Activated CD4-positive, alpha-beta T cell treated with anti-CD3 and anti-CD28 coated beads, Interleukin-2, amount 50 U/mL, for 48 hours (primary cell): ENCODE results near the gene SPART.
"Not testable (repeated sequence)": the region's sequence is repeated elsewhere in the genome, so short reads cannot be mapped to it uniquely, and the experiment has no call there.

Experiments used
- DNase-seq, 2 experiments: peaks; one replicate each; pipeline ENCODE4 v3.0.0-alpha.2; 2020

SPART gene

DNA sequence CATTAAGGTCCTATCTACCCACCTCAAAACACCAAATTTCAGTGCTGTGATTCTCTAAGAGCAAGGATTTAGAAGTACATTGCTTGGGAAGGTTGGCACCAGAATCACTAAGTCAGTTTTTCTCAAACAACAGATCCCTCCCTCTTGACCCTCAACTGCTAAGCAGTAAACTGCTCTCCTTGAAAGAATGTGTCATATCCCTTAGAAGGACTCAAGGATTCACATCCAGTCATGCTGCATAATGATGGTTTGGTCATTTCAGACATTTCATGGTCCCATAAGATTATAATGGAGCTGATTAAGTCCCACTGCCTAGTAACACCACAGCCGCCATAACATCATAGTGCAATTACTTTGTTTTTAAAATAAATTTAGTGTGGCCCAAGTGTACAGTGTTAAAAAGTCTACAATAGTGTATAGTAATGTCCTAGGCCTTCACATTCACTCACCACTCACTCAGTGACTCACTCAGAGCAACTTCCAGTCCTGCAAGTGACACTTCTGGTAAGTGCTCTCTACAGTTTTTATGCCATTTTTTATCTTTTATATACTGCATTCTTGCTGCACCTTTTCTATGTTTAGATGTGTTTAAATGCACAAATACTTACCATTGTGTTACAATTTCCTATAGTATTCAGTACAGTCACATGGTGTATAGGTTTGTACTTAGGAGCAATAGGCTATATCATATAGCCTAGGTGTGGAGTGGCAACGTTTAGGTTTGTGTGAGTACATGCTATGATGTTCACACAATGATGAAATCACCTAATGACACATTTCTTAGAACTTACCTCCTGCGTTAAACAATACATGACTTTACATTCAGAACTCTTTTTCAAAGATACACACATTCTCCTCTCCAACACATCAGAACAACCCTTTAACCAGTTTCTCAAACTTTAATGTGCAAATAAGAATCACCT is 32.9 kb downstream of the SPART start:
- no peak for DNase-seq

DNA sequence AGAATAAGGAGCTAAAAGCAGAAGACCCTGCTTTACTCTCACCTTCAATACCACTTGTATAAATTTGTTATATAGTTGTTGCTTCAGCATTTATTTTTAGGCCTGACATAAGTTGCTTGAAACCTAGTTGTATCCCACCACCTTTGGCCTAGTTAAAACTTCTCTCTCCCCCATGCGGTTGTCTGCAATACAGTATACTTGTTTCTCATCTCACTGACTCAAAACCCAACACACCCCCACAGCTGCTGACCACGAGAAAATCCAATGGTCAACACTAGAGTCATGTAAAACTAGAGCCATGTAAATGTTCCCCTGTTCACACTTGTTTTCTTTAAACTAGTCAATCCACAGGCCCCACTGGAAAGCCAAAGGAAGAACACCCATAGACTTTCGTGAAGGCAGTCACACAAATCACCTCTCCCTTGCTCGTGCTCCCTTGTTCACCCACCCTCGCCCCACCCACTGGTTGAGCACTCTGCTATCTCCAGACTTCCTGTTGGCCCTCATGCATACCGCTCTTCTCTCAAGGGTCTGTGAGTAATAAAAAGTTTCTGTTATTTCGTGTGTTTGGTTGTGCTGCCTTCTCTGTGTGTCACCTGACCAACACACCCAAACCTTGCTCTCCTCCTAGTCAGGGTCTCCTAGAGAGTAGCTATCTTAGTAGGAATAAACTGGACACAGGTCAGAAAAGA is 35.6 kb downstream of the SPART start:
- no peak for DNase-seq

DNA sequence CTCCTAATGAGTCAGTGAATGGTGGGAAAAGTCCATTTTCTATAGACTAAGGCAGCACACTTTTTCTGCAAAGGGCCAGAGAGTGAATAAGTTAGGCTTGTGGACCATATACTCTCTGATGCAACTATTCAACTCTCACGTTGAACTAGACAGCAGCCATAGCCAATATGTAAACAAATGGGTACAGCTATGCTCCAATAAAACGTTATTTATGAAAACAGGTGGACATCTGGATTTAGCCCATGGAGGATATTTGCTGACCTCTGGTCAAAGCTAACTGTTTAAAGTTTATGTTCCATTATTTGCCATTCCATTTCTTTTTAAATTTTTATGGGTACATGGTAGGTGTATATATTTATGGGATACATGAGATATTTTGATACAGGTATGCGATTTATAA is 43.9 kb downstream of the SPART start:
- no peak for DNase-seq

DNA sequence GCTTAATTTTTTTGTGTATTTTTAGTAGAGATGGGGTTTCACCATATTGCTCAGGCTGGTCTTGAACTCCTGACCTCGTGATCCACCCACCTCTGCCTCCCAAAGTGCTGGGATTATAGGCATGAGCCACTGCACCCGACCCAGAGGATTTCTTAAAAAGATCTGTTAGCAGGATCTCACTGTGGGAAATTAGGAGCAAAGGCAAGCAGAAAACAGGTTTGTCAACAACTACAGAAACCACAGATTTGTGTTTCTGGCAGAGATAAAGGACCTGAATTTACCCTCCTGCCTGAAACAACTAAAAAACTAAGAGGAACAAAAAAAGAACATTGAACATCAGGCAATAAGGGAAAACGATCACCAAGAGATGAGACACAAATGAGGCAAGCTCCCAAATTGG is 46.7 kb downstream of the SPART start:
- not testable (repeated sequence) for DNase-seq

DNA sequence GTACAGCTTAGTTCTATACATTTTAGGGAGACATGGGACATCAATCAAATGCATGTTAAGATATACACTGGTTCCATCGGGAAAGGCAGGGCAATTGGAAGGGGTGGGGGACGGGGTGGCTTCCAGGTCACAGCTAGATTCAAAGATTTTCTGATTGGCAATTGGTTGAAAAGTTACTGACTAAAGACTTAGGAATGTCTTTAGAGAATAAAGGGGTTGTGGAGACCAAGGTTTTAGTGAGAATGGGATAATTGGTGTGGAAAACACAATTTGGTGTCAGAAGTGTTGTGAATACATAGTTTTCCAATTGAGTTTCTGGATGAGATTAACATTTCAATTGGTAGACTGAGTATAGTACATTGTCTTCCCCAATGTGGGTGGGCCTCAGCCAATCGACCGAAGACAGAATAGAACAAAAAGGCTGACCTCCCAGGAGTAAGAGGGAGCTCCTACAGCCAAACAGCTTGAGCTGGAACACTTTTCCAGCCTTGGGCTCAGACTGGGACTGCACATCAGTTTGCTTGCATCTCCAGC is 47.6 kb downstream of the SPART start:
- DNase-seq = no peak

DNA sequence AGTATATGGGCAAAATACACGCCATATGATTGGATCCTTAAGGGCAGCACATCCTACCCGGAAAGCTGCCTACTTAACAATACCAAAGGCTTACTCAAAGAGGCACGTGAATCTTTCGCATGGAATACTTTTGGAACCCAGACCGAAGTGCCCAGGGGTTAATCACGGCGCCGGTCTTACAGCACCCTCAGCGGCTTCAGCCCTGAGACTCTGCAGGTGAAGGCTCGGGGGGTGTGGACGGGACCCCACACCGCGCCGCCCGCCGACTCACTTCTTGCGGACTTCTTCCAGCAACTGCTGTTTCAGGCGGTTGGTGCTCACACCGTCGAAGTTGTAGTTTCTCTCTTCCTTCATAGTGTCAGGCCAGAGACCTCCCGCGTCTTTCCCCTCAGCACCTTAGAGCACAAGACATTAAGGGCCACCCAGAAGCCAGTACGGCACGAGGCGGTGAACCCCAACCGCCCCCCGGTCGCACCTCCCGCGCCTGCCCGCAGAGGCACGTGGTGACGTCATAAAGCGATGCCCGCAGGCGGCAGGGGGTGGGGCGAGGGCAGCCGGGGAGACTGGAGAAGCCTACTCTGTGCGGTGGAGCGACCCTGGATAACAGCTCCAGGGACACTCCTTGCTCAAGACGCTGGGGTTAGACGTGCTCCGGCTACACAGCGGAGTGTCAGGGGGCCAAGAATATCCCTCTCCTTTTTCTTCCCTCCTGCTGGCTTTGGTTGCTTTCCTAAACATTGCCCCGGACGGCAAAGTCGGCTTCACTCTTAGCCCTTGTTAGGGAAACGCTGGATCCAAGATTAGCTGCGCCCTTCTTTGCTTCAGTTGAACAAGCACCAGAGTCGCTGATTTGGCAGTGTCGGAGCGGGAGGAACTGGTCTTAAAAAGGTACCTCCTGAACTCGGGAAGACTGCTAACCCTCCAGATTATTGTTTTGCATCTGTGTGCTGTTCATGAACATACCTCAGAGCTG is 48.5 kb downstream of the SPART start, which contains the start of gene CCDC169:
CCDC169 (minus strand) TSS at position 449 of the 973 bp plus-strand sequence; CDS start at position 354, 95 bp downstream.
- peak; percentile 67 to 73 for DNase-seq

DNA sequence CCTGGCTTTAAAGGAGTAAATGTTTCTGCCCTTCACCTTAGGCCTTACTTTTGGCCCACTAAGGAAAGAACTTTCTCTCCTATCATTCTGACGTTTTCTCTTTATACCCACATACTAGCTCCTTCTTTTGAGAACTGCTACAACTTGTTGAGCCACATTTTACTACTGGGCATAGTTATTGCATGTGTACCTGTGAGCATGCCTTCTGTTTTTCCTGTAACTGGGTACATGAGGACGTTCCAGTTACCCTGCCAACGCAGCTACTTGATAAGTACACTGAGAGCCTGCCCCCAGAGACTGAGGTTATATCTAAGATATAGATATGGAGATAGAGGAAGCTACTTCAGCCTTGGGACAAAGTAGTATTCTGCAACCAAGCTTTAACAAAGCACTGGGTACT is 52.1 kb downstream of the SPART start:
- DNase-seq = no peak

DNA sequence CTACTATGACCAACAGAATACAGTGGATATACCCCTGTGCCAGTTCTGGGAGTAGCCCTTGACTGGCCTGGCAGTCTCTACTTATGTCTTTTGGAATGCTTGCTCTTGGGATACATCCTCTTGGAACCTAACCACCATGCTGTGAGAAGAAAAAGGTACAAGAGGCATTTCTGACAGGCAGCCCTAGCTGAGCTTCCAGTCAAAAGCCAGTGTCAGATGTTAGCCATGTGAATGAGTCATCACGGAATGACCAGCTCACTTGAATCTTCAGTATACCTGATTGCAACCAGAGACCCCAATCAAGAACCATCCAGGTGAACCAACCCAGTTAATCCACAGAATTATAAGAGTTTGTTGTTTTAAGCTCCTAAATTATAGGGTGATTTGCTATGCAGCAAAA is 52.7 kb downstream of the SPART start:
- DNase-seq = no peak

DNA sequence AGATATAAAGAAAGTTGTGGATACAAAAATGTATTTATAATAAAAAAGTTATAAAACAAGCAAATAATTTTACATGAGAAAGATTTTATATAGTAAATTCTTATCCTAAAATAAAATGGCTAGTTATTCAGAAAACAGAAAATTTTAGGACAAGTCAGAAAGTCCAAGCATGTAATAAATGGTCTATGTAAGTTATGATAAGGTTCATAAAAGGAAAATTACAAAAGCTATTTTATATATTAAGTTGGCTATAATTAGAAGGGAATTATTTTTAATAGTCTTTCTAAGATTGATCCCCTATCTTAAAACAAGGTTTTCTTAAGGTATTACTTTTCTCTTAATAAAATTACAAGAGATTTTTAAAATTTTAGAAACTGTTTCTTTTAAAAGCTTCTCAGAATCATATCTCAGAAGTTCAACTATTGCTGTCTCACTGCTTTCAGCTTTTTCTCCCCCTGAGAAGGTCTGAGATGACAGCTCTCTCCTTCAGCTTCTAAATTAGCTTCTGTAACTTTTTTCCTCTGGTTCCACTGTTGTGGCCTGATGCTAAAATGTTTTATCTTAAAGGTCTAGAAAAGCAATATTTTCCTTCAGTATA is 57.3 kb downstream of the SPART start:
- no peak for DNase-seq

DNA sequence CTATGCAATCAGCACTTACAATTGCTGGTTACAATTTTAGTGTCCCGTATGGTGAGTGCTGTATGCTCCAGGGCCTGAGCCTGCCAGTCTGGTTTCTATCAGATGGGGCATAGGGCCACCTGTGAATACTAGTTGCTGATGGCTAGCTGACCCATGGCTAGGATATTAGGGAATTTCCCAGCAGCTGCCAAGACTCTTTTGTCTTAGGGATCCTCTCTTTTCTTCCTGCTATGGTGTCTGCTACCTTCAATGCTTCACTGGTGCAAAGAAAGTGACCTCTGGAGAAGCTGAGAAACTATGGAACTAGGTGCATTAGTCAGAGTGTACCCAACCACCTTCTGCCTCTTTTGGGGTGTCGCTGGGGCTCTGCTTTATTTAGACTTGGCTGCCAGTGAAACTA is 60.2 kb downstream of the SPART start:
- DNase-seq = no peak

DNA sequence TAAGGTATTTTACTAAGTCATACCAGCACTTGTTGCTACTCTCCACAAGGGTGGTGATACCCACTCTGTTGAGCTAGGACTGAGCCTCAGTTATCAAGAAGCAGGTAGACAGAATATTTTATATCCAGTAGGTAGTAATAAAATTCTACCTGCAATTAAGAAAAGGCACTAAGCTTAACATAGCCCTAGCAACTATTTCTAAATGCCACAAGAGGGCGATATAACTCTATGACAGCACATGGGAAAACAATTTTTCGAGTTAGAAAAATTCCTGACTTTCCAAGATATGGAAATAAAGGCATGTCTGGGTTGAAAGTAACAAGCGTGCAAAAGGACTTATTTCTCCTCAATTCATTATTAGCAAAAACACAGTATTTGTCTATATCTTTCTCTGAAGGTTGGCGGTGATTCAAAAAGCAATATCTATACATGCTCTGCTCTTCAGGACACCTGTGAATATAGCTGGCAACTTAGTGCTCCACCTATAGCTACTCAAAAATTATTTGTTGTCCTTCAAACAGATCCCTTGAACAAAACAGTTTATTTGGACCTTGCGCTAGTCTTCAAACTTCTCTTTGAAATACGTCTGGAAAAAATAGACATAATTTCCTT is 63.3 kb downstream of the SPART start:
- DNase-seq = no peak

DNA sequence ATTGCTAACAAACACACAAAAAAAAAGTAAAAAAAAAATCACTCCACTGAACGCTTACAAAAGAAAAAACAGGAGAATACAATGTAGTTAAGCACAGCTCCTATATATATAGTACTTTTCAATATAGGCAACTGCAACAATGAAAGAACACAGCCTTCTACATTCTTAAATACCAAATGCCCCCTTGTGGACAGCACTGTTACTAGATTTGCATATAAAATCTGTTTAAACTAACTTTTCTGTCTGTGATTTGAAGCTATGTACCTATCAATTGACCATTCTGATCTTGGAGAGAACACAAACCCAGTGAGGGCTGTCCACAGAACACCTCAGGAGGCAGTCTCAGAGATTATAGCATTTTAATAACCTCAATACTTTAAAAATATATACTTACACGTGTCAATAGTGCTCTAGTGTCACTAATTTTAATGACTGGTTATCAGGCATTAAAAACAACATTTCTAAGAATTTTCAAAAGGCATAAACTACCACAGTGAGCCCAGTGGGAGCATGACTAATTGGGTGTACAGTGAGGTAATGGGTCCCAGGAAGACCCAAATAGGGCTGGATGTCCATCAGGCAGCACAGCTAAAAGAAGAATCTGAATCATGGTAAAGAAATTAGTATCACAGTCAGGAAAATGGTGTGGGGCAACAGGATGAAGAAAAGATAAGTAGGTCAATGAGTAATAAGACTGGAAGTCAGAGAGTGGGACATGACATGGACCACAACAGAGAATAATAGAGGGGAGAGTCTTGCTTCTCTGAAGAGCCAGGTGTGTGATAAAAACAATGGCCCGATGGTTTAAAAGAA is 70.8 kb downstream of the SPART start:
- DNase-seq = no peak

DNA sequence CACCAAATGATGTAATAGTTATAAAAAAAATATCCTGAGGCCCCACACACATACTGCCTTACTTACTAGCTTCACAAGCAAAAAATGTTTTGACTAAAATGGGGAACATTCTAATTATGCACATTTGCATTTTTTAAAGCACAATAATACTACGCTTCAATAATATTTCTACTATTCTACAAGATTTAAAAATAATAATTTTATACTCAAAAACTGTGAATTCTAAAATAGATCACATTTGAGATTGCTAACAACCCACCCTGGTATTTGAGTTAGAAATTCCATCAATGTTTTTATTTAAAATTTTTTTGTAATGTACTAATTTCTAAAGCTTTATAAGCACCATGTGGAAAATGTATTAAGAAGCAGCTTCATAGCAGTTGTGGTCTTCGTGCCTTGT is 72.8 kb downstream of the SPART start:
- DNase-seq = no peak

DNA sequence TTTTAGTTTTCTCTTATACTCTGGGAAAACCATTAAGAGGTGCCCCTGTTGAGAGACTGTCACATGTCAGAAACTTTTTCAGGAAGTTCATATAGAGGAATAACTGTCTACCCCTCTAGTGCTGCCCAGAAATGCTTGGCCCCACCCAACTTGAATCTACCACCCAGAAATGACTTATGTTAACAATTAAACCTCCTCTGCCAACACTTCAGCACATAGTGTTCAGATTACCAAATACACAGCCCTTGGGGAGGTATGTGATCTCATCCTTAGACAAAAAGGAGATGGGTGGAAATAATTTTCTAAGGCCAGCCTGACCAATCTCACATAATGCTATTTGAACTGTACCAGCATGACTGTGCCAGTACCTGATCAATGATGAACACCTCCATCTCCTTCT is 84.2 kb downstream of the SPART start:
- DNase-seq = no peak

DNA sequence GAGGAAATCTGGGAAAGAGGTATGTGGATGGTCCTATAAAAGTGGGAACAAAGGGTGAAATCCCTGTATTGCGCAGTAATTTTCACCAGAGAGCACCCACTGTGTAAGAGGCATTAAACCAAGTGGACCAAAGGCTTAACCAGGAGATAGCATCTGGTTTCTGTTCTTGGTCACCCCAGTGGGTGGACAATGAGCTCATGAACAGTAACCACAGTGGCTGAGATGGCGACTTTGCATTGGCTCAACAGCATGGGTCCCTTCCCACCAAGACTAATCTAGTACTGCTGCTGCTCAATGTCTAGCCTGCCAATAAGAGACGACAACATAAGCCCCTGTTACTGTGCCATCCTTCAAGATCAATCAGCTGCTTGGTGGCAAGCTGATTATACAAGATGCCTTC is 85.2 kb downstream of the SPART start:
- DNase-seq = no peak

DNA sequence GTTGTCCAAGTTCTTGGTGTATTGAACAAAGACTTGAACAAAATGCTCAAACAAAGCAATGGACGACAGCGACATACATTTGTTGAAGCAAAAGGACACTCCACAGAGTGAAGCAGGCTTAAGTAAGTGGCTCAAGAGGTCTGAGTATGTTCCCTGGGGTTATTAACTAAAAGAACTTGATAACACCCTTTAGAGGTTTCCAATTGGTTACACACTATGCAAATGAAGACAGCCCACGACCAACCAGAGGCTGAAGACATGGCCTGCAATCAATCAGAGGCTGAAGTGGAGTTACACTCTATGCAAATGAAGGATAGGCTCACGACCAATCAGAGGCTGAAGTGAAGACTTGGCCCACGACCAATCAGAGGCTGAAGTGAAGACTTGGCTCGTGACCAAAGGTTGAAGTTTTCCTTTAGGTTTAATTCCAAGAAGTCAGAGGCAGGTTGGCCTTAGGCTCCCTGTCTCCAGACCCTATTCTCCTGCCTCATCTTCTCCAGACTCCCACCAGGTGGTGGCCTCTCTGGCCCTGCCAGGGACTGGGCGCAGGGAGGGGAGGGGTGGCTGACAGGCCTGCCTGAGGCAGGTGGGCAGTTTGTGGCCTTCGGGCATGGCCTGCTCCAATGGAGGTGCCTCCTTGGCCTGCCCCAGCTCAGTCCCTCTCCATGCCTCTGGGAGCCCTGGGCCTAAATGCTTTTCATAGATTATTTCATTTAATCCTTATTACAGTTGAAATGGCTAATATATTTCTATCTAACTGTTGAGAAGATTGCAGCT is 86.6 kb downstream of the SPART start:
- no peak for DNase-seq

DNA sequence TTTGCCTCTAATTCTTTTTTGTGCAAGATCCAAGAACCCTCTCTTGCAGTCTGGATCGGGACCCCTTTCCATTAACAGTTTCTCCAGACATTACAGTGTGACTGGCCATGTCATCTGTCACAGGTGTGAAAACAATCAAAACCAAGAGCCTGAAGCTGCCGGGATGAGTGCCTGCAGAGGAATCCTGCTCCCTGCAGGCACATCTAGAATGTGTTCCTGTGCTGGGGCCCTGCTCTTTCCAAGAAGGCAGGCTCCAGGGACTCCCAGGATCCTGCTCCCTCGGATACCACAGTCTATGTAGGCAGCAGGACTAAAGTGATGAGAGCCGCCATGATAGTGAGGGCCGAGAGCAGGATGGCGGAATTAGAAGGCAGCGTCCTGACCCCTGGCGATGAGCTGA is 87.4 kb downstream of the SPART start:
- no peak for DNase-seq
